Measurements from ENCODE around the gene STAC2. TPM values are rescaled to one million over a fixed set of nuclear protein-coding genes. Genes with fewer than 3 reads are reported as not detected.

STAC2 gene
- total RNA-seq, 2 experiments from 2014 or later, result not detected

DNA sequence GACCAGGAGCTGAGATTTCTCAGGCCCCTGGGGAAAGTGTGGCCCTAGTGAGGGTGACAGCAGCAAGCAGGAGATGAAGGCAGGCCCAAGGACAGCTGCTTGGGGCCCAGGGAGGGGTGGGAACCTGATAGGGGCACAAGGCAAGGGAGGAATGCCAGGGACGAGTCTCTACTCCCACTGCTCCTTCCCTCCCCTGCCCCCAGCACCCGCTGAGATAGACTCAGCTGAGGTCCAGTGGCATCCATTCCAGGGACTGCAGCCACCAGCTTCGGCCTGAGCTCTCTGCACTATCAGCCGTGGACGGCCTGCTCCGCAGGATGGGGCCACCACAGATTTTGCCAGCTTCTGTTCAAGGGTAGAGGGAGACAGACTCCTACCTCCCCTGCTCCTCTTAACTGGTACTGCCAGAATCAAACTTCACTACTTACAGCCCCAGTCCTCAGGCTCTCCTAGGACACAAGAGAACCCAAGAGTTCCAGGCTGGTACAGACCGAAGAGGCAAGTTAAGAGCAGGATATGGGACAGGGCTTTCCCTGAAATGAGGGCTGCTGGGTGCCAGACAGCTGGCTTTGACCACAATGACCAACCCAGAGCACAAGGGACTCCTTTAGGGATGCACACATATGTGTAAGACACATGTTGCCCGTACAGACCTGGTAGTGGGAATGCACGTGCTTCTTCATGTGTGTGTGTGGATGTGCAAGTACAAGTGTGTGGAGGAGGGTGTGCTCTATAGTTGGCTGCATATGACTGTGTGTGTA lies 33.8 kb downstream of the STAC2 start:
- POLR2A ChIA-PET, result no interaction called here
- DNase-seq, result no peak
- Mint-ChIP-seq H3K9me3 (no peaks in the 10 kb centered on the region), H3K36me3 (ENCODE audit: low read depth) (peaks cover 23% of the 10 kb centered on the region), H3K4me3 (no peak overlapping the region), H3K27ac (no peak overlapping the region), H3K4me1 (peaks cover 40% of the 10 kb centered on the region), H3K27me3 (no peaks in the 10 kb centered on the region)
- CTCF ChIA-PET, result interaction anchor here (1.3 to 1.7 kb wide), 2 partner anchors 17 to 27 kb away, joined by 3 to 4 read pairs; no protein-coding TSS in a partner anchor

DNA sequence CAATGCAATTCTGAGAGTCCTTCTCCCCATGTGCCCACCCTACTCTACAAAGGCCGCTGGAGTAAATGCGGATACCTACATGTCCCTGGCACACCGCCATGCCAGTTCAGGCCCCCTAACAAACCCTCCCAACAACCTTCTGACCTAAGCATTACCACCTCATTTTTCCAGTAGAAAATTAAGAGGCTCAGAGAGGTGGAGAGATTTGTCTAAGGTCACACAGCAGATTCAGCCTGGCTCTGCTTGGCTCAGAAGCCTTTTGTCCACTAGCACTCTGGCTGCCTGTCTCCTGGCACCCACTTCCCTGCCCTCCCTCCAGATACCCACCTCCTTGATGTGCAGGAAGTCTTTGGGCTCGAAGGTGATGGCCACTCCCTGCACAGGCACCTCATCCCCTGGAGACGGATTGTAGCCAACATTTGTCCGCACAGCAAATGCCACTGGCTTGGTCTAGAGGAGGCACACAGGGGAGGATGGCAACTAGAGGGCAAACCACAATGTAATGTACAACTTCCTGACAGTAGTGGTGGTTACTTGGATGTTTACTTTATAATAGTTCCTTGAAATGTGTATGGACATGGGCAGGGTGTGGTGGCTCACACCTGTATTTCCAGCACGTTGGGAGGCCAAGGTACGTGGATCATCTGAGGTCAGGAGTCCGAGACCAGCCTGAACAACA lies 38.5 kb downstream of the STAC2 start:
- H3K4me1 Mint-ChIP-seq, result peaks cover 9% of the 10 kb centered on the region
- CTCF ChIA-PET, result no interaction called here
- POLR2A ChIA-PET, result no interaction called here
- no peaks in the 10 kb centered on the region for H3K9me3 Mint-ChIP-seq
- H3K27me3 Mint-ChIP-seq, result no peaks in the 10 kb centered on the region
- H3K27ac Mint-ChIP-seq, result peak overlapping the region; percentile 54
- peaks cover 35% of the 10 kb centered on the region for H3K36me3 Mint-ChIP-seq (ENCODE audit: low read depth)
- no peak overlapping the region for H3K4me3 Mint-ChIP-seq
- DNase-seq, result no peak

GRCh38 chr17:39186481-39187002 lies 39.2 kb downstream of the STAC2 start:
- Mint-ChIP-seq H3K36me3 (ENCODE audit: low read depth) (peaks cover 33% of the 10 kb centered on the region), H3K27me3 (no peaks in the 10 kb centered on the region)

GRCh38 chr17:39183720-39184119 lies 42.0 kb downstream of the STAC2 start:
- ChIA-PET CTCF (interaction anchor here (1.1 to 1.9 kb wide), 2 partner anchors 9 to 19 kb away, joined by 6 to 9 read pairs; no protein-coding TSS in a partner anchor), POLR2A (interaction anchor here (1.5 kb wide), 1 partner anchor 16 kb away, joined by 8 read pairs; the partner anchor contains the start of gene RPL19)
- H3K9me3 Mint-ChIP-seq, result no peaks in the 10 kb centered on the region
- no peak for DNase-seq
- H3K27me3 Mint-ChIP-seq, result no peaks in the 10 kb centered on the region
- H3K4me1 Mint-ChIP-seq, result peaks cover 6% of the 10 kb centered on the region
- H3K36me3 Mint-ChIP-seq (ENCODE audit: low read depth), result peaks cover 32% of the 10 kb centered on the region
- H3K27ac Mint-ChIP-seq, result no peak overlapping the region
- no peak overlapping the region for H3K4me3 Mint-ChIP-seq

More at GRCh38 chr17:39186481-39187002, 39.2 kb downstream of the STAC2 start:
- no peak for DNase-seq
- no peak overlapping the region for H3K27ac Mint-ChIP-seq
- H3K9me3 Mint-ChIP-seq, result no peaks in the 10 kb centered on the region
- no peak overlapping the region for H3K4me3 Mint-ChIP-seq
- ChIA-PET POLR2A (interaction anchor here (0.7 kb wide), 1 partner anchor 12 kb away, joined by 3 read pairs; no protein-coding TSS in a partner anchor), CTCF (no interaction called here)
- peaks cover 6% of the 10 kb centered on the region for H3K4me1 Mint-ChIP-seq

DNA sequence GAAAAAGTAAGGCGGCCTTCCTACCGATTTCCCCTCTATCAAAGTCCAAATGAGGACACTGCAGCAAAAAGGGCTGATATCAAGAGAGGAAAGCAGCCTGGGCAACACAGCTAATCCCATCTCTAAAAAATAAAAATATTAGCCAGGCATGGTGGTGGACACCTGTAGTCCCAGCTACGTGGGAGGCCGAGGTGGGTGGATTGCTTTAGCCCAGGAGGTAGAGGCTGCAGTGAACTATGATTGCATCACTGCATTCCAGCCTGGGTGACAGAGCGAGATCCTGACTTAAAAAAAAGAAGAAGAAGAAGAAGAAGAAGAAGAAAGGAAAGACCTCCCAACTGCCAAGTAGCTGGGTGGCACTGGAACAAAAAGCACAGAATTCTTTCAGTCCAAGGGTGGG lies 42.7 kb downstream of the STAC2 start:
- no peaks in the 10 kb centered on the region for H3K27me3 Mint-ChIP-seq
- no peaks in the 10 kb centered on the region for H3K9me3 Mint-ChIP-seq
- H3K36me3 Mint-ChIP-seq (ENCODE audit: low read depth), result peaks cover 34% of the 10 kb centered on the region
- no peak overlapping the region for H3K27ac Mint-ChIP-seq
- DNase-seq, result no peak
- no peak overlapping the region for H3K4me3 Mint-ChIP-seq
- CTCF ChIA-PET, result interaction anchor here (0.5 to 1.9 kb wide), 3 partner anchors 8 to 344 kb away, joined by 3 to 9 read pairs (median 6); no protein-coding TSS in a partner anchor
- peaks cover 6% of the 10 kb centered on the region for H3K4me1 Mint-ChIP-seq
- POLR2A ChIA-PET, result interaction anchor here (1.5 kb wide), 1 partner anchor 17 kb away, joined by 8 read pairs; the partner anchor contains the start of gene RPL19

- H3K27me3 Mint-ChIP-seq, result no peaks in the 10 kb centered on the region
- CTCF ChIA-PET, result no interaction called here
- H3K9me3 Mint-ChIP-seq, result no peaks in the 10 kb centered on the region
- POLR2A ChIA-PET, result interaction anchor here (0.7 kb wide), 1 partner anchor 19 kb away, joined by 4 read pairs; the partner anchor contains the start of gene RPL19
- no peak overlapping the region for H3K4me3 Mint-ChIP-seq
- no peaks in the 10 kb centered on the region for H3K4me1 Mint-ChIP-seq
- H3K36me3 Mint-ChIP-seq (ENCODE audit: low read depth), result peaks cover 47% of the 10 kb centered on the region
- H3K27ac Mint-ChIP-seq, result no peak overlapping the region
- no peak for DNase-seq
Measured at GRCh38 chr17:39181303-39181702, 44.4 kb downstream of the STAC2 start.

DNA sequence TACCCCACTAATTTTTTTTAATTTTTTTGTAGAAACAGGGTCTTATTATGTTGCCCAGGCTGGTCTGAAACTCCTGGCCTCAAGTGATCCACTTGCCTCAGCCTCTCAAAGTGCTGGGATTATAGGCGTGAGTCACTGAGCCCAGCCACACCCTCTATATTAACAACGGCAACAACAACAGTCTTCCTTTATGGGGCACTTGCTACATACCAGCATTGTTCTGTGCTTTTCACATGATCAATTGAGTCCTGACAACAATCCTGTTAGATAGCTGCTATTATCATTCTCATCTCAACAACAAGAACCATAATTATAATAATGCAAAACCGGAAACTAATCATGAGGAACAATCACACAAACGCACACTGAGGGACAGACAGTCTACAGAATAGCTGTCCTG lies 47.2 kb downstream of the STAC2 start:
- DNase-seq, result no peak
- no peak overlapping the region for H3K27ac Mint-ChIP-seq
- peaks cover 37% of the 10 kb centered on the region for H3K36me3 Mint-ChIP-seq (ENCODE audit: low read depth)
- ChIA-PET CTCF (interaction anchor here (0.7 to 1.8 kb wide), 2 partner anchors 14 to 40 kb away, joined by 3 to 8 read pairs; no protein-coding TSS in a partner anchor), POLR2A (no interaction called here)
- no peaks in the 10 kb centered on the region for H3K9me3 Mint-ChIP-seq
- no peaks in the 10 kb centered on the region for H3K27me3 Mint-ChIP-seq
- H3K4me1 Mint-ChIP-seq, result no peaks in the 10 kb centered on the region
- no peak overlapping the region for H3K4me3 Mint-ChIP-seq

DNA sequence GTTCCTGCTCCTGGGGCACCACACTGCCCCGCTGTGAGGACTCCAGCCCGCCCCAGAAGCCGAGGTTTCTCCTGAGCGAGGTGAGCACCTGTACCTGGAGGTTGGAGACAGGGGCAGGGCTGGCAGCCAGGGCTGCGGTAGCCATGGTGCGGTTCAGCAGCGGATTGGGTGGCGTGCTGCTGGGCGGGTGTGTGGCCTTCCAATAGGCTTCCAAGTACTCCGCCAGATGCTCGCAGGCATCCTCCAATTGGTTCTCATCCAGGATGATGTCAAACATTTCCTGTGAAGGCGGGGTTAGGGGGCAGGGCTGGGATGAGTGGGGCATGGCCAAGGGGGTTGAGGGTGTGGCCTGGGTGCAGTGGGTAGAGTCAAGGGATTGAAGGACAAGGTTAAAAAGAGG lies 48.5 kb downstream of the STAC2 start:
- peaks cover 27% of the 10 kb centered on the region for H3K36me3 Mint-ChIP-seq (ENCODE audit: low read depth)
- ChIA-PET CTCF (interaction anchor here (3.6 to 5.0 kb wide), 2 partner anchors 12 to 24 kb away, joined by 16 to 92 read pairs; partner anchors contain the start of gene ARL5C), POLR2A (interaction anchor here (3.5 kb wide), 1 partner anchor 11 kb away, joined by 17 read pairs; the partner anchor contains the start of gene ARL5C)
- H3K27ac Mint-ChIP-seq, result no peak overlapping the region
- H3K4me1 Mint-ChIP-seq, result peaks cover 7% of the 10 kb centered on the region
- no peaks in the 10 kb centered on the region for H3K27me3 Mint-ChIP-seq
- H3K9me3 Mint-ChIP-seq, result no peaks in the 10 kb centered on the region
- no peak for DNase-seq
- no peak overlapping the region for H3K4me3 Mint-ChIP-seq

DNA sequence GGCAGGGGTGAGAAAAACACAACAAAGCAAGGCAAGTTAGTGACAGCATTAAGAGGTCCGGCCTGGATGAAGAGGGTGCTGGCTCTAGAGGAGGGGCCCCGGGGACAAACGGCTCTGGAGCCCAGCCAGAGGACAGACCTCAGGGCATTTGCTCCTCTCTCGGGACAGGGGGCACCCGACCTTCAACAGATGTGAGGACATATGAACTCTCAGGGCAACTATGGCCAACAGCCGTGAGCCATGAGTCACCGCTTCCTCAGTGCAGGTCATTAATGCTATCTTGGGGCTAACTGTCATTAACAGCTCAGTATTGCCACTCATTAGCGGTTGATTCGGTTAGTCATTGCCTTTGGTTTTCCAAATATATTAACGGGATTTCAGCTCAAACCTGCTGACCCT lies 50.1 kb downstream of the STAC2 start:
- Mint-ChIP-seq H3K27me3 (no peaks in the 10 kb centered on the region), H3K4me3 (no peak overlapping the region), H3K36me3 (ENCODE audit: low read depth) (peaks cover 24% of the 10 kb centered on the region), H3K9me3 (no peaks in the 10 kb centered on the region), H3K4me1 (peaks cover 8% of the 10 kb centered on the region), H3K27ac (no peak overlapping the region)
- ChIA-PET POLR2A (interaction anchor here (1.5 to 3.5 kb wide), 4 partner anchors 10 to 24 kb away, joined by 6 to 17 read pairs (median 12); partner anchors contain the start of genes ARL5C and RPL19), CTCF (interaction anchor here (0.9 to 5.0 kb wide), 11 partner anchors 8 to 193 kb away, joined by 3 to 92 read pairs (median 8); partner anchors contain the start of gene ARL5C)
- DNase-seq, result no peak

DNA sequence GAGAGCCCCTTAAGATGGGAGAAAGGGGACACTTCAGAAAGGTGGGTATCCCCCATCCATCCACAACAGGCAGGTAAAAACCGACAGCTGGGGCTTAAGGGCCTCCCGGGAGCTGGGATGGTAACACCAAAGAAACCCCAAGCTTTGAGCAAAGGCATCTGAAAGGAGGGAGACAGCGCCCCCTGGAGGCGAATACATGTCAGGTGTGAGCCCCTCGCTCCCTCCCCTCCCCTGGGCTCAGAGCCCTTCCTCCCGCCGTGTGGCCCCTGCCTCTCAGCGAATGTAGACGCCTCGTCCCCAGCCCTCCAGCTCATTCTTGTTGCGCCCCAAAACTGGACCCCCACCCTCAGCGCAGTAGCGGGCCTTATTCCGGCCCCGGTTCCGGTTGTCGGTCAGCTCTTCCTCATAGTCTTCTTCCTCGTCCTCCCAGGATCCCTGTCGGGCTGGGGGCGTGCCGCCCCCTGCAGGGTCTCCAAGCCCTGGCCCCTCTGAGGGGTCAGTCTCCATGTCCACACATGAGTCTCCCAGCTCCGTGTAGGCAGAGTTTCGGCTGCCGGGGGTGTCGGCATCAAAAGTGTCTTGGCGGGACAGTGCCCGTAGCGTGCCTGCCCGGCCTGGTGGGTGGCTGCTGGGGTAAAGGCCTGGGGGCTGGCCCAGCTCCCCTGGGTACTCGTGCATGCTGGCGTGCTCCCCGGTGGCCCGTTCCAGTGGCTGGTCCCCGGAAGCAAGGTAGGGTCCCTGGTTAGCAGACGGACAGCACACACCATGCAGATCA lies 50.6 kb downstream of the STAC2 start:
- no peak overlapping the region for H3K27ac Mint-ChIP-seq

GRCh38 chr17:39173526-39174274 lies 52.0 kb downstream of the STAC2 start:
- ChIA-PET CTCF (interaction anchor here (1.5 to 5.0 kb wide), 6 partner anchors 8 to 191 kb away, joined by 6 to 92 read pairs (median 10); partner anchors contain the start of gene ARL5C), POLR2A (interaction anchor here (1.1 to 2.7 kb wide), 6 partner anchors 9 to 26 kb away, joined by 3 to 13 read pairs (median 6); partner anchors contain the start of gene RPL19)
- Mint-ChIP-seq H3K4me1 (peaks cover 13% of the 10 kb centered on the region), H3K4me3 (no peak overlapping the region), H3K36me3 (ENCODE audit: low read depth) (peaks cover 24% of the 10 kb centered on the region), H3K27ac (no peak overlapping the region), H3K27me3 (peaks cover 4% of the 10 kb centered on the region), H3K9me3 (no peaks in the 10 kb centered on the region)
- DNase-seq, result no peak

More for the DNA sequence above, 50.6 kb downstream of the STAC2 start:
- CTCF ChIA-PET, result interaction anchor here (0.6 to 5.0 kb wide), 21 partner anchors 8 to 381 kb away, joined by 3 to 92 read pairs (median 4); partner anchors contain the start of genes ARL5C and RPL19
- Mint-ChIP-seq H3K27me3 (no peaks in the 10 kb centered on the region), H3K36me3 (ENCODE audit: low read depth) (peaks cover 24% of the 10 kb centered on the region), H3K4me3 (no peak overlapping the region), H3K9me3 (no peaks in the 10 kb centered on the region), H3K4me1 (peaks cover 8% of the 10 kb centered on the region)
- POLR2A ChIA-PET, result interaction anchor here (0.7 to 3.5 kb wide), 6 partner anchors 9 to 70 kb away, joined by 3 to 17 read pairs (median 8); partner anchors contain the start of genes ARL5C and RPL19
- peak; percentile 75 for DNase-seq
